Natural killer cell (primary cell): ENCODE measurements around the gene MAEA. TPM values are rescaled to one million over a fixed set of nuclear protein-coding genes. Genes with fewer than 3 reads are reported as not detected.

Experiments
- ATAC-seq, 3 donors: fragments of 150-1000 bp in 2 of 3; fragments of 200-7000 bp in 1 of 3; cut with Tn5 transposase; 1 replicate in 1 of 3; 2 replicates in 2 of 3; pipeline ENCODE4 v1.10.0; 2021; ENCODE audit warnings: mild to moderate bottlenecking in 2 of 3, moderate library complexity in 2 of 3
- DNase-seq, 2 donors: peaks; one replicate each; pipeline versions ENCODE4 v3.0.0 to v3.0.0-alpha.2; 2013 to 2021; ENCODE audit warnings: mixed read lengths in 1 of 2
- H3K27ac ChIP-seq: one replicate; pipeline ENCODE4 v1.5.1; 2013; ENCODE audit warnings: mild to moderate bottlenecking, low read length
- H3K27me3 ChIP-seq: one replicate; pipeline ENCODE4 v1.6.1; 2013; ENCODE audit warnings: low read length; ENCODE audit not compliant: control insufficient read depth, insufficient read depth
- H3K36me3 ChIP-seq: one replicate; pipeline ENCODE4 v1.6.1; 2013; ENCODE audit warnings: low read length; ENCODE audit not compliant: control insufficient read depth, insufficient read depth
- H3K4me1 ChIP-seq: one replicate; pipeline ENCODE4 v1.6.1; 2013; ENCODE audit warnings: low read length; ENCODE audit not compliant: control insufficient read depth, insufficient read depth
- H3K4me3 ChIP-seq: one replicate; pipeline ENCODE4 v1.5.1; 2013; ENCODE audit warnings: low read length
- H3K9me3 ChIP-seq: one replicate; pipeline ENCODE4 v1.6.1; 2013; ENCODE audit warnings: low read length; ENCODE audit not compliant: control insufficient read depth, insufficient read depth
- H3K27ac Mint-ChIP-seq, 2 donors: one replicate each; pipeline ENCODE4 v1.8.0; 2022; ENCODE audit warnings: mild to moderate bottlenecking in 2 of 2, mixed read lengths in 2 of 2, moderate library complexity in 1 of 2
- H3K27me3 Mint-ChIP-seq, 2 donors: one replicate each; pipeline ENCODE4 v1.8.0; 2022; ENCODE audit warnings: low read depth in 2 of 2, mixed read lengths in 2 of 2
- H3K36me3 Mint-ChIP-seq: one replicate; pipeline ENCODE4 v1.8.0; 2022; ENCODE audit warnings: mixed read lengths
- H3K4me1 Mint-ChIP-seq, 2 donors: one replicate each; pipeline ENCODE4 v1.8.0; 2022; ENCODE audit warnings: mixed read lengths in 2 of 2
- H3K4me3 Mint-ChIP-seq: one replicate; pipeline ENCODE4 v1.8.0; 2022; ENCODE audit warnings: mild to moderate bottlenecking, moderate library complexity, mixed read lengths
- H3K9me3 Mint-ChIP-seq, 2 donors: one replicate each; pipeline ENCODE4 v1.8.0; 2022; ENCODE audit warnings: mixed read lengths in 2 of 2
- CTCF ChIP-seq: fragments of 200-600 bp; IDR thresholded peaks from one replicate; pipeline ENCODE4 v1.8.0; 2022; ENCODE audit warnings: antibody characterized with exemption
- WGBS: methylation state at CpG from one replicate; pipeline ENCODE4 v1.1.7; 2013; ENCODE audit warnings: missing lambda C conversion rate; ENCODE audit not compliant: insufficient coverage; 5-methylcytosine and 5-hydroxymethylcytosine counted together
- intact Hi-C: fragments of 100-400 bp; cut with micrococcal nuclease; formaldehyde crosslinking; loops from one replicate; pipeline ENCODE4 v1.14.2; 2022
- total RNA-seq, 4 donors: library from RNA; stranded (reverse); fragments of 120-200 nt in 1 of 4; gene quantifications; one replicate each; pipeline versions ENCODE4 v1.2.3 to v1.2.4, GENCODE V29; 2013 to 2022

MAEA gene
- total RNA-seq, 3 donors from 2014 or later (not counting 1 experiment from before 2014, with no cell fraction given) = 63.5 to 89.2 (median 64.0) TPM

- intact Hi-C loops = no loop called here
- Histone ChIP-seq H3K4me1 (no peaks in the 10 kb centered on the region), H3K27me3 (no peaks in the 10 kb centered on the region), H3K4me3 (no peak overlapping the region), H3K9me3 (no peaks in the 10 kb centered on the region), H3K27ac (no peak overlapping the region), H3K36me3 (peaks cover 6% of the 10 kb centered on the region)
- WGBS = 96% methylated on average over 17 of the region's 17 CpGs
- no peaks in the 10 kb centered on the region for H3K4me1 Mint-ChIP-seq
- DNase-seq (no peak), ATAC-seq (no peak)
- H3K27ac Mint-ChIP-seq = no peak overlapping the region
- TF ChIP-seq CTCF = no peak
- no peaks in the 10 kb centered on the region for H3K9me3 Mint-ChIP-seq
- no peak overlapping the region for H3K4me3 Mint-ChIP-seq
- H3K27me3 Mint-ChIP-seq = no peaks in the 10 kb centered on the region
- H3K36me3 Mint-ChIP-seq = no peaks in the 10 kb centered on the region
These were observed 72.8 kb downstream of the MAEA start for GRCh38 chr4:1362521-1362920.

- 96% methylated on average over 11 of the region's 11 CpGs for WGBS
- no peaks in the 10 kb centered on the region for H3K27me3 Mint-ChIP-seq
- DNase-seq (no peak), ATAC-seq (no peak)
- intact Hi-C loops = no loop called here
- no peaks in the 10 kb centered on the region for H3K9me3 Mint-ChIP-seq
- TF ChIP-seq CTCF = no peak
- H3K4me3 Mint-ChIP-seq = no peak overlapping the region
- H3K36me3 Mint-ChIP-seq = no peaks in the 10 kb centered on the region
- H3K36me3 ChIP-seq = peaks cover 6% of the 10 kb centered on the region
- H3K27me3 ChIP-seq = no peaks in the 10 kb centered on the region
- H3K4me1 ChIP-seq = no peaks in the 10 kb centered on the region
- no peak overlapping the region for H3K27ac Mint-ChIP-seq
- no peaks in the 10 kb centered on the region for H3K4me1 Mint-ChIP-seq
- no peaks in the 10 kb centered on the region for H3K9me3 ChIP-seq
- no peak overlapping the region for H3K4me3 ChIP-seq
- H3K27ac ChIP-seq = no peak overlapping the region
These were observed 73.8 kb downstream of the MAEA start for GRCh38 chr4:1363513-1363912.

GRCh38 chr4:1364217-1364616, 74.5 kb downstream of the MAEA start:
- intact Hi-C loops = no loop called here
- H3K9me3 Mint-ChIP-seq = no peaks in the 10 kb centered on the region
- no peaks in the 10 kb centered on the region for H3K27me3 Mint-ChIP-seq
- Histone ChIP-seq H3K9me3 (no peaks in the 10 kb centered on the region), H3K27ac (no peak overlapping the region), H3K4me1 (no peaks in the 10 kb centered on the region), H3K36me3 (no peaks in the 10 kb centered on the region), H3K27me3 (no peaks in the 10 kb centered on the region), H3K4me3 (no peak overlapping the region)
- ATAC-seq (no peak), DNase-seq (no peak)
- WGBS = 90% methylated on average over 15 of the region's 18 CpGs
- no peaks in the 10 kb centered on the region for H3K36me3 Mint-ChIP-seq
- H3K27ac Mint-ChIP-seq = no peak overlapping the region
- no peaks in the 10 kb centered on the region for H3K4me1 Mint-ChIP-seq
- no peak for TF ChIP-seq CTCF
- no peak overlapping the region for H3K4me3 Mint-ChIP-seq

GRCh38 chr4:1364748-1365147, 75.1 kb downstream of the MAEA start:
- Histone ChIP-seq H3K27ac (no peak overlapping the region), H3K4me3 (no peak overlapping the region), H3K27me3 (no peaks in the 10 kb centered on the region), H3K36me3 (no peaks in the 10 kb centered on the region), H3K9me3 (no peaks in the 10 kb centered on the region), H3K4me1 (no peaks in the 10 kb centered on the region)
- Mint-ChIP-seq H3K27ac (no peak overlapping the region), H3K9me3 (no peaks in the 10 kb centered on the region), H3K4me1 (no peaks in the 10 kb centered on the region), H3K4me3 (no peak overlapping the region), H3K27me3 (no peaks in the 10 kb centered on the region), H3K36me3 (no peaks in the 10 kb centered on the region)
- ATAC-seq (no peak), DNase-seq (no peak)
- TF ChIP-seq CTCF = no peak
- intact Hi-C loops = no loop called here
- WGBS = 93% methylated on average over 13 of the region's 13 CpGs
